ENCODE measurements around the gene MEF2B.
A peak's percentile ranks its signal among the peaks of the same experiment; 100 is the strongest.
"Not testable (repeated sequence)": the region's sequence is repeated elsewhere in the genome, so short reads cannot be mapped to it uniquely, and the experiment has no call there.

Gene MEF2B

DNA sequence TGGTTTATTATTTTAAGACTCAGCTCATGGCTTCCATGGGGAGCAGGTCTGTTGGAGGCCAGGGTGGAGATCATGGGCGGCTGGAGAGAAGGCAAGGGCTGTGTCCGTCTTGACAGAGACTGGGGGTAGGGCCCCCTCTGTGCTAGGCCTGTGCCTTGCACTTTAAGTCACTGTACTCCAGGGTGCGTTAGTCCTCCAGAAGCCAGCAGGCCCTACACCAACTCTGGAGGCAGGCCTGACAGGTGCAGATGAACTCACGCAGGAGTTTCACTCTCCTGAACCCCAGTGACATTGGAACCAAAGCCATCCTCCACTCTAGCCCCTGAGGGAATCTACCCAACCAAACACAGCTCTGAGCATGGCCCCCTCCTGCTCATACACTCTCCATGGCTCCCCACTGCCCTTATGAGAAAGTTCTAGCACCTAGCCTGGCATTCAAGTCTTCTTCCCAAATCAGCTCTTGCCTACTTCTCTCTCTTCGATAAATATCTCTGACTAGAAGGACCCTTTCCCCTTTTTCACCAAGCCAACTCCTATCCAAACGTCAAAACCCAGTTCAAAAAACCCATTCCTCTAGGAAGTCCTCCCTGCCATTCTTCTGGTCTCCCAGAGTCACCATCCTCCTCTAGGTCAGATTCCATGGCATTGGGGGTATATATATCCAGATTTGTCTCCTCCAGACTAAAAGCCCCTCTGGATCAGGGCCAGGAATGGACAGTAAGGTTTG, 15.1 kb downstream of the MEF2B start:
- DNase-seq: no peak

DNA sequence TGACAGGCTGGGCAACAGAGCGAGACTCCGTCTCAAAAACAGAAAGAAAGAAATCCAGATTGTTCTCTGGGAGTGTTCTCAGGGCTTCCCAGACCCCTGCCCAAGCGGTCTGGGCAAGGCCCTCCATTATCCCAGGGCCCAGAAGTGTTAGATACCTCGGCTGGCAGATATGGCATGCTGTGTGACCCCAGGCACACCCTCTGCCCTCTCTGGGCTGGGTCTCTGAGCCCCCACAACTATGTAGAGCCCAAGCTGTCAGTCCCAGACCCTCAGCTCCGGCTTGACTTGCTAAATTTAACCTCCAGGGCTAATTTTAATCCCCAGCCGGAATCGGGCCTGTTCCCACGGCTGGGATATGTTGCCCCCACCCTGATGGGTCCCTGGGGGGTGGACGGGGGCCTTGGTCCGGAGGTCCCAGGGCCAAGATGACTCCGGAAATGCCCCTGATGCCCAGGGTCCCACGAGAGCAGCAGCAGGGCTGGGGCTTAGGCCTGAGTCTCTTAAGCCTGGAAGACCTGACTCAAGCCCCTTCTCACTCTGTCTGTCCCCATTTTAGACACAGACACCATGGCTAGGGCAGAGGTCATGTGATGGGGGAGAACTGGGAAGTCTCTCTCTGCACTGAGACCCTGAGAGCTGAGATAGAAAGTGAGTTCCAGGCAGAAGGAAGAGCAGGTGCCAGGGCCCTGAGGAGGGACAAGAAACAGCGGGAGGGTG, 17.2 kb downstream of the MEF2B start:
- DNase-seq: no peak

DNA sequence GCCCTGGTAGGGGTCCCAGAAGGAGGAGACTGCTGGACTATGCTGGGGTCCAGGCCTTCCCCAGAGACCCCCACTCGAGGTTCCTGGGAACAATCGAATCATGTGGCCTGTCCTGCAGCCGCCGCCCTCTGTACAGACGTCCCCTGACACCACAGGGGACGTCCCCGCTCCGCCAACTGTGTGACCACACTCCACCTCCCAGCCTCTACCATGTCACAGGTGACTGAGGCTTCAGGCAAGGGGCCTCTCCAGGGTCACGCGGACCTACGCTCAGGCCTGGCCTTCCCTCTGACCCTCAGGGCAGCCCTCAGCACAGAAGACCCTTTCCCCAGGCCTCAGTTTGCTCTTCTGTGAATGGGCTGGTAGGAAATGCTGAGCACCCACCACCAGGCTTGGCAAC, 18.6 kb downstream of the MEF2B start:
- no peak for DNase-seq

DNA sequence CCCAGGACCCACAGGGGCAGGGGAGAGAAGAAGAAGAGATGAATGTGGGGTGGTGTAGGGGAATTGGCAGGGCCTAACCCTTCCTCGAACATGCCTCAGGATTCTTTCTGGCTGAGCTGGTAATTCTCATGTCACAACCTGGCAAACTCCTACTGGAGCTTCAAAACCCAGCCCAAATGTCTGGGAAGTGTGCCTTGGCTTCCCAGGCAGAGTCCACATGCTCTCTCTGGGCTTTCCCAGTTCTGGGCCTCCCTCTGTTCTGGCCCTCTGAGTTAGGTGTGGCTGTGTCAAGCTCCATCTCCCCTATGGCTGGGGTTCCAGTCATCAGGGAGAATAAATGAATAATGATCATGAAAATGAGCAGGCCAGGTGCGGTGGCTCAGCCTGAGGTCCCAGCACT, 20.6 kb downstream of the MEF2B start:
- no peak for DNase-seq

DNA sequence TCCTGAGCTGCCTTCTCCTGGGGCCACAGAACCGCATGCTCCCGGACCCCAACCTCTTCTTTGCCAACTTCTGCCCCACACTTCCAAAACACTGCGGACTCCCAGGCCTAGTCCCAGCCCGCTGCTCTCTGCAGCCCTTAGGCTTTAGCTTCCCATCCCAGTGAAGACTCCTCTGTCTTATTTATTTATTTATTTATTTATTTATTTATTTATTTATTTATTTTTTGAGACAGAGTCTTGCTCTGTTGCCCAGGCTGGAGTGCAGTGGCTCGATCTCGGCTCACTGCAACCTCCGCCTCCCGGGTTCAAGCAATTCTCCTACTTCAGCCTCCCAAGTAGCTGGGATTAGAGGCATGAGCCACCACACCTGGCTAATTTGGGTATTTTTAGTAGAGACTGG, 21.6 kb downstream of the MEF2B start:
- not testable (repeated sequence) for DNase-seq

DNA sequence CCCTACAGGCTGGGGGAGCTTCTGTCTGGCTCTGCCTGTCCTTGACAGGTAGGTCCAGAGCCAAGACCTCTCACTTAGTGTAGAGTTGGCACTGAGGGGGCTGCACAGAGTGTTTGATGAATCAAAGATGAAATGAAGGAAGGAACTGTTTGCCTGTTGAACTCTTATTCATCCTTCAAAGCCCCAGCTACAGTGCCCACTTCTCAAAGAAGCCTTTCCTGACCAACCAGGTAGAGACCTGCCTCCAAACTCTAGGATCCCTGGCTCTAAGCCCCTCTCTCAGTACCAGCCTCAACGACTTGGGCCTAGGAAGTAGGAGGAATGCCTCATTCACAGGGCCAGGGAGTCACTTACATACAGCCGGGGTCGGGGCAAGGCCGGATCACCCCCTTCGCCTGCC, 22.7 kb downstream of the MEF2B start:
- no peak for DNase-seq

DNA sequence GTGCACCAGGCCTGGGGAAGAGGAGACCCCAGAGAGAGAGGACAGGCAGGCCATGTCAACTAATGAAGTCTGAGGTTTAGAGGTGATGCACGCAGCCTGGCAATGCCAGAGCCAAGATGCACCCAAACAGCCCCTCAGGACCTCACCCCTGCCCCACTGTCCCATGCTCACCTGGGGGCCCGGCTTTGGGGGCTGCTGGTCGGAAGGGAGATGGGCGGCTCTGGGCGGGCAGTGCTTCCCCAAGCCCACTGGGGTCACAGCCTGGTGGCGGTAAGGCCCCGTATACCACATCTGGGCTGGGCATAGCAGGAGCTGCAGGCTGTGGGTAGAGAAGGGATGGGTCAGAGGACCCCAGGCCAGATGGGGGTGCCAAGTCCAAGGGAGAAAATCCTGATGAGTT, 23.2 kb downstream of the MEF2B start:
- no peak for DNase-seq

DNA sequence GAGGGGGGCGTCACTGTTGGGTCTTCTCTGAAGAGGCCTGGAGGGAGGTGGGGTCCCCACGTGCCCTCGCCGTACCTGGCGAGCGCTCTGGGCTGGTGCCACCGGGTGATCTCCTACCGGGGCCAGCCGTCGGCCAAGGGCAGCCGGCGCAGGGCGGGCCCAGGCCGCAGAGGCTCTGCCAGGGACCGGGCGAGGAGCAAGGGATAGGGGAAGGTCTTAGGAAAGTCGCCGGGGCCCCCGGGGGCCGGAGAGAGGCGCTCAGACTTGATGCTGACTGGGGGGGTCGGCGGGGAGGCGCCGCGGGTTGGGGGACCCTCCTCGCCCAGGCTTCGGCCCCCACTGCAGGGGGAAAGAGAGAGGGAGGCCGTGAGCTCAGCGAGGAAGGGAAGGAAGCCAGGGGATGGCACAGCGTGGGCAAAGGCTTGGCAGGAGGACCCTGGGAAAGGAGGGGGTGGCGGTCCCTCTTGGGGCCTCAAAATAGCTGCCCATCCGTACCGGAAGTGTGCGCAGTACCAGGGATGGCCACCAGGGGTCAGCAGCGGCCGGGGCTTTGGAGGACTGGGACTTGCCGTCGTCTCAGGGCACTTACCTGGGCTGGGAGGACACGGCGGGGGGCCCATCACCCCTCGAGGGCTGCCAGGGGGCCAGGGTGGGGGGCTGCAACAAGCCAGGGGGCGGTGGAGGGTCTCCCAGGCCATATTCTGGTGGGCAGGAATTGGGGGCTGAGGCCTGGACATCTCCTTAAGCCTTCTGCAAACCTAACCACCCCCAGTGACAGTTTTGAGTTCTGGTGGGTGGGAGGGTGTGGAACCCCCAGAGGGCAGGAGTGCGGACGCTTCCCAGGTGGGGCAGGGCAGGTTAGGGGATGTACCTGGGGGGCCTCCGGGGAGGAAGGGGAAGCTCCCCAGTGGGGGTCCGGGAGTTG, 24.1 kb downstream of the MEF2B start:
- DNase-seq: peak; percentile 70 to 88

DNA sequence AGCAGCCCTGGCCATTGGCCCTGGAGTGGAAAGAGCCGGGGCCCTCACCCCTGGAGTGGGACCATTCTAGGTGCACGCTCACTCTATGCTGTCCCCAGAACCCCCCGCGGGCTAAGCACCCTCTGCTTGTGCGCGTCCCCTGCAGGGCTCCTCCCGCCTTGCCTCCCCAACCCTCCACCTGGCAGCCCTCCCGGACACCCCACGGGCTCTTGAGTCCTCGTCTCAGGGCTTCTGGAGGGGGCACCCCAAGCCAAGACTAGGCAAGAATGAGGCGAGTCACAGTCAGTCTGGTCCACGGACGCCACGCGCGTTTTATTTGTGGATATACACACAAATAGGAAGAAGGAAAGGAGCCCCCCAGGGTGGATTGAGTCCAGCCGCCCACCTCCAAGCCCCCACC, 24.8 kb downstream of the MEF2B start:
- no peak for DNase-seq

DNA sequence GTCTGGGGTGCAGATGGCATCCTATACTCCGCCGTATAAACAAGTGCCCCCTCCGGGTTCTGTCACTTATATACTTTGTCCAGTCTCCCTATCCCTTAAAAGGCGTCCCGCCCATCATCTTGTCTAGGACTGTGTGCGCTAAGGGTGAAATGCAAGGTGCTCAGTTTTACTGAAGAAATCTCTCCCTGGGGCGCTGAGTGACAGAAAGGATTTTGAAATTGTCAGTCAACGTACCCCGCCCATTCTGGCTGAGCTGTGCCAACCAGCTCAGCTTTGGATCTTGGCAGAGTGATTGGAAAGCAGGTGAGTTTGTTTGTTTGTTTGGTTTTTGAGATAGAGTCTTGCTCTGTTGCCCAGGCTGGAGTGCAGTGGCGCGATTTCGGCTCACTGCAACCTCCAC, 27.7 kb downstream of the MEF2B start:
- no peak for DNase-seq

DNA sequence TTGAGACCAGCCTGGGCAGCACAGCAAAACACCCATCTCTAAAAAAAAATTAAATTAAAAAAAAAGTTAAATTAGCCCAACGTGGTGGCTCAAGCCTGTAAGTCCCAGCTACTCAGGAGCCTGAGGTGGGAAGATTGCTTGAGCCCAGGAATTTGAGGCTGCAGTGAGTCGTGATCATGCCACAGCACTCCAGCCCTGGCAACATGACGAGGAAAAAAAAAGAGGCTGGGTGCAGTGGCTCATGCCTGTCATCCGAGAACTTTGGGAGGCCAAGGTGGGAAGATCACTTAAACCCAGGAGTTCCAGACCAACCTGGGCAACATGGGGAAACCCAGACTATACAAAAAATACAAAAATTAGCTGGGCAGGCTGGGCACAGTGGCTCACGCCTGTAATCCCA, 29.6 kb downstream of the MEF2B start:
- DNase-seq: no peak

DNA sequence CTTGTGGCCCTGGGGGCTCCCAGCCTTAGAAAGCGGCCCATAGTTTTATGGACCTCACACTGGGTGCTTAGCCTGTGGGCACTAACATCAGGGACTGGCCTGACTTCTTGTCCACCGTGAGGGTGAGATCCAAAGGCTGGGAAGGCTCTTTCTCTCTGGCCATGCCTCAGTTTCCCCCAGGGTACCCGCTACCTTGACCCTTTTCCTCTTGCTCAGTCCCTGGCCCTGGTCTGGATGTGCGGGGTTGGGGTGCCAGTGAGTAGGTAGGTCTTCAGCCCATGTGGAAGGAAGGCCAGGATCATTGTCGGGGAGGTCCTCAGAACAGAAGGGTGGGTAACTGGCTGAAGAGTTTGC, 30.2 kb downstream of the MEF2B start:
- DNase-seq: no peak

DNA sequence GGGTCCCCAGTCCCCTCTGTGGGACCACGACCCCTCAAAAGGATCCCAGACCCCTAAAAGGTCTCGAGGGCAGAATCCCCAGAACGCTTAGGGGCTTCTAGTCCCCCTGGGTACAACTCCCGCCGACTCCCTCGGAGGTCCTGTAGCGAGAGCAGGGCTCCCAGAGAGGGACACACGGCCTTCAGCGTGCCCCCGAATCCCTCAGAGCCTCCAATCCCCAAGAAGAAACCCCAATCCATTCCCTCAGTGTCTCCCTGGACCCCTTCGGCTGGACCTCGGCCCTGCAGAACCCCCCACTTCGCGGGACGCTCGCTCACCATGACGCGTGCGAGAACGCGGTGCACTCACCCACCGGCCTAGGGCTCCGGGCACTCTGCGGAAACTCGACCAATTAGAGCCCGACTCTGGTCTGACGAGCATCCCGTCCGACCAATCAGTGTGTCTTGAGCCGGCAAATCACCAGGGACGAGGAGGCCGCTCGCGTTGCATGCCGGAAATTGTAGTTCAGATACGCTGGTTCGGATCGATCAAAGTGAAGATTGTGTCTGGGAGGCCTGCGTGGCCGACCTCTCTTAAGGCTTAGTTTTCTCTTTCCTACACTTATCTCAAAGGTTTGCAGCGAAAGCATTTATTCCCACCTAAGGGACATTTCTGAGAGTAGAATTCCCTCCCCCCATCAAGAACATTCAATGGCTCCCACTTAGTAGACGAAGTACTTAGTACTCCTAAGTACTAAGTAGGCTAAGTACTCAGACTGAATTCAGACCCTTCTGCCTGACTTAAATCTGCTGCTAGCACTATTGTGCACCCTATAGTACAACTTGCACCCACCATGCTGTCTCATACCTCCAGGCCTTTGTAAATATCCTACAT, 31.7 kb downstream of the MEF2B start, which contains the start of gene TMEM161A:
Gene TMEM161A (minus strand): TSS at position 370 of the 873 bp plus-strand sequence. CDS start 50 bp downstream, at position 320.
- peak; percentile 94 to 96 for DNase-seq

DNA sequence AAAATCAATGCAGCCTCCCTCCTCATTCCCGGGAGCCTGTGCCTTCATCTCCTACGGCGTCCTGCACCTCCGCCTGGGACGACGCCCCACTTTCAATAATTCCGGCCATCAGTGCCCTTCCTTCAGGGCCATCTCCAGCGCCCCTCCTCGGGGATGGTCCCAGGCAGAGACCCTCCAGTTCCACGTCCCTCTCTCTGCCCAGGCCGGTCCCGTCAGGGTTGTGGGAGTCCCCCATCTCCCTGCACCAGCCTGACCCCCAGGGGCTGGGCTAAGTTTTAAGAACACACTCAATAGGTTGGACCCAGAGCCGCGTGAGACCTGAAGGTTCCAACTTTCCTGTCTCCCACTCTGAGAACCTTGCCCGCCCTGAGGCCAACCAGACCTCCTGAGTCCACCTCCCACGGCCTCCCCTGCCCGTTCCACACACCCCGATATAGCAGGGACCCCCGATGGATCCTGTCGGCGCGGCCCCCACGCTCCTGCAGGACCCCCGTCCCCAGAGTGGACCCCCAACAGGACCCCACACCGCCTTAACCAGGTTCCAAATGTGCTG, 32.4 kb downstream of the MEF2B start:
- DNase-seq: no peak

DNA sequence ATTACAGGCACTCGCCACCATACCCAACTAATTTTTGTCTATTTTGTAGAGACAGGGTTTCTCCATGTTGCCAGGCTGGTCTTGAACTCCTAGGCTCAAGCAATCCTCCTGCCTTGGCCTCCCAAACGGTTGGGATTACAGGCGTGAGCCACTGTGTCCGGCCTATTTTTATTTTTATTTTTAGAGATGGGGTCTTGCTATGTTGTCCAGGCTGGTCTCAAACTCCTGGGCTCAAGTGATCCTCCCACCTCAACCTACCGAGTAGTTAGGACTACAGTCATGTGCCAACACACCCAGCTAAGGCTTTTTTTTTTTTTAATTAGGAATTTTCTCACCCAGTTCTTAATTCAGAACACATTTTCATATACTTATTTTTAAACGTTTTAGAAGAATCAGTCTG, 34.4 kb downstream of the MEF2B start:
- not testable (repeated sequence) for DNase-seq

DNA sequence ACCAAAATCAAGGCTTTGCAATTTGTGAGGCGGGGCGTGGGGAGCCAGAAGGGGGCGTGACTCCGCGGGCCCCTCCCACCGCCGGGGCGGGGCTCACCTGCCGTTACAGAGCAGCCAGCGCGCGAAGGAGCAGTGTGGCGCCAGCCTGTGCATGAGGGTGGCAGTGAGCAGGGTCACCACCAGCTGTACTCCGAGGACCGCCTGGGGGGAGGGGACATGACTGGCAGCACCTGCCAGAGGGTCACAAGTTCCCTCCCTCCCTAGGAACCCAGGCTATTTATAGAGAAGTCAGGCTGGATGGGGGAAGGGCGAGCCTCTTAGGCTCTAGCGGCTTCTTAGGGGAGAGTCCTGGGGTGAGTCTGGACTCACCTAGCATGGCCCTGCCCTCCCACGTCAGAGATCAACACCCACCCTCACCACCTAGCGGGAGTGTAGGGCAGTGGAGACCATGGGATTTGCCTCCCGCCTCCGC, 35.3 kb downstream of the MEF2B start:
- peak; percentile 15 to 33 for DNase-seq

DNA sequence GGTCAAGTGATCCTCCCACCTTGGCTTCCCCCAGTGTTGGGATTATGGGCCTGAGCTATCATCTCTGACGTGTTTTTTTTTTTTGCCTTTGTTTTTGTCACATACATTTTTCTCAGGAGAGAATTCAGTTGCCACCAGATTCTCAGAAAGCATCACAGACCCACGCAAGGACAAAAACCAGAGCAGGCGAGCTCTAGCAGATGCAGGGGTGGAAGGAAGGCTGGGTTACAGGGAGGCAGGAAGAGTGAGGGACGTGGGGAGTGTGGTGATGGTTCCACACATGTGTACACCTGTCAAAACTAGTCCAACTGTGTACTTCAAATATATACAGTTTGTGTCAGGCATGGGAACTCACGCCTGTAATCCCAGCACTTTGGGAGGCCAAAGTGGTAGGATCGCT, 36.1 kb downstream of the MEF2B start:
- DNase-seq: no peak

DNA sequence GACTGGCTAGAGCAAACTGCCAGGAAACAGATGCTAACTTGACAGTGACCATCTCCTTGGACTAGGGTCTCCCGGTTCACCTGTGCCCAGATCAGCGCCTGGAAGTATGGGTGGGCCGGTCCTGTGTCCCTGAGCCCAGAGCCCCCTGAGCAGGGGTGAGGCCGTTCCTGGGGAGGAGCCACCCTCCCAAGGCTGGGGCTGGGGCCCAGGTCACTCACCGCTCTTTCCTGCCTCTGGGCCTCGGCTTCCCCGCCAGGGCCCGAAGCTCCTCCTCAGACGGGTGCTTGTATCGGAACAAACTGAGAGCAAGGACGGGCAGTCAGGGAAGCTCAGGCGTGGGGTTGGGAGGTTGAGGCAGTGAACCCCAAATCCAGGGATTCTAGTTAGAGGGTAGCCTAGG, 37.2 kb downstream of the MEF2B start:
- DNase-seq: no peak

DNA sequence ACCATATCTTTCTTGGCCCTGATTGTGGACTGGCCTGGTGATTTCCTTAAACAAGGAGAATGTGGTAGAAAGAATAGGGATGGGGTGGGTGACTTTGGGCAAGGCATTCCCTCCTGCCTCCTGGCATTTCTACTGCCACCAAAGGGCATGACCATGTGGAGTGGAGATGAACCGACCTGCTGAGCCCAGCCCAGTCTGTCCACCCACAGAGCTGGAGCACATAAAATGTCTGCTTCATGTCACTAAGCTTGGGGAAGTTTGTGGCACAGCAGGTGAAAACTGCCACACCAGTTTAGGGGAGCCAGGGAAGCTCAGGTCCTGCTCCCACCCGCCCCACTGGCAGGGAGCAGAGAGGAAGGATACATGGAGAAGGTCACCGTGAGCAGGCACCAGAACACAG, 38.1 kb downstream of the MEF2B start:
- no peak for DNase-seq

DNA sequence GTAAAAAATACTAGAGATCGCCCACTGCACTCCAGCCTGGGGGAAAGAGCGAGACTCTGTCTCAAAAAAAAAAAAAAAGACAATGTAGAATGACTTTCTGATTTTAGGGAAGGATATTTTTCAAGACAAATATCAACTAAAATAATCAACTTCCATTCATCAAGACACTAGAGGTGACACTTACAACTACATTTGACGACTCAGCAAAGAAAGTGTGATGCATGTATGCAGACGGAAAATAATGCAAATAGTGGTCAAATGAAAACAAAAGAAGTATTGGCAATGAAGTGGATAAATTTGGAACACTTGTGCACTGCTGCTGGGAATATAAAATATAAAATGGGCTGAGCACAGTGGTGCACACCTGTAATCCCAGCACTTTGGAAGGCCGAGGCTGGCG, 44.0 kb downstream of the MEF2B start:
- no peak for DNase-seq

DNA sequence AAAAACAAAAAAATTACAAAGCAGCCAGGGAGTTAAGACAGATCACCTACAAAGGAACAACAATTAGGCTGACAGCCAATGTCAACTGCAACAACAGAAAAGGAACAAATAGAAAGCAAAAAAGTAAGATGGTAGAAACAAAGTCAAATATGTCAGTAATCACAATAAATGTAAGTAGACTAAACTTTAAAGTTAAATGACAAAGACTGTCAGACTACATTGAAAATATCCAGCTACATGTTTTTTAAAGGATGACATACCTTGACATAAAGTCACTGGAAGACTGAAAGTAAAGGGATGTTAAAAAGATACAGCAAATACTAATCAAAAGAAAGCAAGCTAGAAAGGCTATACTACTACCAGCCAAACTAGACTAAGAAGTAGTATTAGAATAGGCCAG, 46.7 kb downstream of the MEF2B start:
- no peak for DNase-seq

DNA sequence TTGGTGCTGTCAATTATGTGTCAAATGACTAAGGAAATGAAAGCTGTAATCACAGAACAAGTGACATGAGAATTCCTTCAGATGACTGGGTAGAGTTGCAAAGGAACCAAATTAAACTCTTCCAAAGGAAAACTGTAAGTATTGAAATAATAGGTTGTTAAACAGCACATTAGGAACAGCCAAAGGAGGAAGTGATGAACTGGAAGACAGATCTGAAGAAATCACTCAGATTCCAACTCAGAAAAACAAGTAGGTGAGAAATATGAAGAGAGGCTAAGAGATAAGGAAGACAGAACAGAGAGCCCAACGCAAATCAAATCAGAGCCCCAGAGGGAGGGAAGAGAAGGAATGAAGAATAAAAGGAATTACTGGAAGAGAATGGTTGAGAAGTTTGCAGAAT, 47.2 kb downstream of the MEF2B start:
- DNase-seq: no peak

All from activated CD4-positive, alpha-beta T cell treated with anti-CD3 and anti-CD28 coated beads for 4 hours (primary cell).